T-cell (primary cell): Measurements from ENCODE around the gene TSC22D3. TPM values are rescaled to one million over a fixed set of nuclear protein-coding genes. Genes with fewer than 3 reads are reported as not detected.
A peak's percentile ranks its signal among the peaks of the same experiment; 100 is the strongest.
"Not testable (repeated sequence)": the region's sequence is repeated elsewhere in the genome, so short reads cannot be mapped to it uniquely, and the experiment has no call there.

Source experiments
- ATAC-seq, 4 experiments: fragments of 200-7000 bp in 3 of 4; fragments of 150-1000 bp in 1 of 4; cut with Tn5 transposase; replicated peaks in 1 of 4; 1 replicate in 3 of 4; 2 replicates in 1 of 4; pipeline ENCODE4 v1.10.0; 2021; ENCODE audit warnings: moderate library complexity in 3 of 4, mild to moderate bottlenecking in 2 of 4, moderate number of reproducible peaks in 1 of 4
- CTCF ChIA-PET, 2 donors: fragments of 300-600 bp; sonication (Branson Sonifier 250); formaldehyde crosslinking; loops; one replicate each; lab custom pipeline; 2022; ENCODE audit warnings: antibody characterized with exemption in 2 of 2; lab: Charles Lee
- POLR2A ChIA-PET, 2 donors: fragments of 300-600 bp; sonication (Branson Sonifier 250); formaldehyde crosslinking; loops; one replicate each; lab custom pipeline; 2022; ENCODE audit warnings: antibody characterized with exemption in 2 of 2; lab: Charles Lee
- DNase-seq, 35 experiments: peaks; one replicate each; pipeline versions ENCODE4 v3.0.0 to v3.0.0-alpha.2; 2013 to 2023
- H3K27ac ChIP-seq: one replicate; pipeline ENCODE4 v1.5.1; 2013; ENCODE audit warnings: low read length
- H3K27me3 ChIP-seq, 2 experiments: replicated peaks in 1 of 2; 1 replicate in 1 of 2; 2 replicates in 1 of 2; pipeline versions ENCODE4 v1.6.1 to v1.7.0; 2013; ENCODE audit warnings: low read length in 1 of 2, mixed read lengths in 1 of 2; ENCODE audit not compliant: control insufficient read depth in 2 of 2, insufficient read depth in 2 of 2; ENCODE audit errors: extremely low read depth in 1 of 2
- H3K36me3 ChIP-seq, 2 donors: 1 replicate in 1 of 2; 2 replicates in 1 of 2; pipeline versions ENCODE4 v1.6.1 to v1.7.0; 2013; ENCODE audit warnings: low read length in 1 of 2; ENCODE audit not compliant: control insufficient read depth in 2 of 2, insufficient read depth in 1 of 2; ENCODE audit errors: extremely low read depth in 1 of 2
- H3K4me1 ChIP-seq, 2 experiments: 1 replicate in 1 of 2; 2 replicates in 1 of 2; pipeline versions ENCODE4 v1.6.1 to v1.7.0; 2013; ENCODE audit warnings: low read length in 2 of 2, mixed read lengths in 1 of 2; ENCODE audit not compliant: insufficient read depth in 2 of 2, control insufficient read depth in 1 of 2; ENCODE audit errors: extremely low read depth in 1 of 2
- H3K4me3 ChIP-seq, 2 donors: 1 replicate in 1 of 2; 2 replicates in 1 of 2; pipeline versions ENCODE4 v1.5.1 to v1.7.0; 2013; ENCODE audit warnings: mild to moderate bottlenecking in 2 of 2, low read length in 1 of 2, moderate library complexity in 1 of 2; ENCODE audit not compliant: control insufficient read depth in 1 of 2; ENCODE audit errors: extremely low read depth in 1 of 2
- H3K9me3 ChIP-seq: 2 replicates; pipeline ENCODE4 v1.7.0; 2013
- H3K27ac Mint-ChIP-seq, 2 donors: one replicate each; pipeline ENCODE4 v1.8.0; 2020 to 2021; ENCODE audit warnings: mild to moderate bottlenecking in 2 of 2, mixed read lengths in 2 of 2
- H3K27me3 Mint-ChIP-seq, 2 donors: one replicate each; pipeline ENCODE4 v1.8.0; 2021 to 2022; ENCODE audit warnings: mixed read lengths in 2 of 2
- H3K36me3 Mint-ChIP-seq: one replicate; pipeline ENCODE4 v1.8.0; 2021; ENCODE audit warnings: mixed read lengths
- H3K4me1 Mint-ChIP-seq, 3 donors: one replicate each; pipeline ENCODE4 v1.8.0; 2020 to 2022; ENCODE audit warnings: mixed read lengths in 3 of 3, mild to moderate bottlenecking in 1 of 3
- H3K4me3 Mint-ChIP-seq, 3 donors: one replicate each; pipeline ENCODE4 v1.8.0; 2020 to 2022; ENCODE audit warnings: mild to moderate bottlenecking in 3 of 3, mixed read lengths in 3 of 3, moderate library complexity in 3 of 3
- H3K9me3 Mint-ChIP-seq, 3 donors: one replicate each; pipeline ENCODE4 v1.8.0; 2020 to 2022; ENCODE audit warnings: mixed read lengths in 3 of 3
- WGBS: methylation state at CpG from one replicate; pipeline ENCODE4 v1.1.5; 2013; ENCODE audit warnings: missing lambda C conversion rate; ENCODE audit not compliant: insufficient coverage; 5-methylcytosine and 5-hydroxymethylcytosine counted together
- total RNA-seq, 35 experiments: library from RNA in 6 of 35; stranded (reverse) in 6 of 35; fragments of 120-200 nt in 1 of 35; gene quantifications; one replicate each; pipeline versions ENCODE4 v1.2.1 to v1.2.4 and lab custom pipeline; 2013 to 2026

Gene TSC22D3
- total RNA-seq (1,000 to 10,000 TPM in 2 of 5 donors, 100 to 1,000 TPM in 3; 202 to 2,593 (median 248) TPM), total RNA-seq (lab: John Stamatoyannopoulos, UW) (13.4 to 4,405 (median 280) reads per million in 29 experiments)
- total RNA-seq (2013): 913 TPM

GRCh38 chrX:107775734-107776511 lies at the start of gene TSC22D3:
Gene TSC22D3, minus strand, starts transcription at chrX:107775787. Its CDS starts 368 bp downstream, at chrX:107775419.
- peak within 1 kb of the TSS; percentile 84 to 90 (median 87) for H3K4me3 Mint-ChIP-seq
- H3K4me1 Mint-ChIP-seq: peaks cover 14 to 22% (median 16%) of the 10 kb centered on the region in 3 donors
- no peaks in the 10 kb centered on the region for H3K36me3 ChIP-seq
- H3K4me3 ChIP-seq: peak within 1 kb of the TSS; percentile 69 to 73
- H3K4me1 ChIP-seq: peaks cover 2 to 22% of the 10 kb centered on the region in 2 experiments
- ChIA-PET CTCF (interaction anchor here (0.5 to 4.5 kb wide), 16 partner anchors 16 to 147 kb away, joined by 3 to 48 read pairs (median 7); partner anchors contain the start of gene PRPS1 (in 1 of the 2)), POLR2A (interaction anchor here (0.5 to 3.3 kb wide), 14 partner anchors 9 to 853 kb away, joined by 3 to 29 read pairs (median 5); partner anchors contain the start of genes MID2 (in 1 of the 2), PRPS1 (in 1 of the 2) and RBM41 (in 1 of the 2))
- H3K27ac Mint-ChIP-seq: peak within 1 kb of the TSS; percentile 80 to 85
- no peaks in the 10 kb centered on the region for H3K9me3 Mint-ChIP-seq
- no peaks in the 10 kb centered on the region for H3K9me3 ChIP-seq
- peaks cover 0 to 12% of the 10 kb centered on the region in 2 donors for H3K27me3 Mint-ChIP-seq
- H3K27me3 ChIP-seq: peaks cover 2 to 7% of the 10 kb centered on the region in 2 experiments
- ATAC-seq (peak; percentile 68 to 79 (median 75)), DNase-seq (peak; percentile 14 to 73 (median 50))
- WGBS: under 1% methylated on average over 24 of the region's 59 CpGs
- H3K36me3 Mint-ChIP-seq: no peaks in the 10 kb centered on the region
- H3K27ac ChIP-seq: peak within 1 kb of the TSS; percentile 47

GRCh38 chrX:107823456-107823855 lies 47.9 kb upstream of the TSC22D3 start:
- Histone ChIP-seq H3K9me3 (no peaks in the 10 kb centered on the region), H3K4me3 (no peak overlapping the region), H3K27me3 (peaks cover 2% of the 10 kb centered on the region in 2 experiments), H3K36me3 (no peaks in the 10 kb centered on the region), H3K27ac (no peak overlapping the region), H3K4me1 (peaks cover 0 to 10% of the 10 kb centered on the region in 2 experiments)
- DNase-seq (no peak), ATAC-seq (no peak)
- ChIA-PET POLR2A (no interaction called here), CTCF (interaction anchor here in 1 of 2 donors (0.5 kb wide), 1 partner anchor 285 kb away, joined by 3 read pairs; no protein-coding TSS in a partner anchor)
- Mint-ChIP-seq H3K4me1 (peaks cover 27 to 37% (median 30%) of the 10 kb centered on the region in 3 donors), H3K4me3 (no peak overlapping the region), H3K27ac (no peak overlapping the region), H3K27me3 (peaks cover 0 to 28% of the 10 kb centered on the region in 2 donors), H3K36me3 (no peaks in the 10 kb centered on the region), H3K9me3 (no peaks in the 10 kb centered on the region)
- no CpG with 5 or more reads among the region's 1 CpG for WGBS

- Histone ChIP-seq H3K9me3 (no peaks in the 10 kb centered on the region), H3K4me1 (peaks cover 0 to 10% of the 10 kb centered on the region in 2 experiments), H3K36me3 (no peaks in the 10 kb centered on the region), H3K27me3 (peaks cover 2% of the 10 kb centered on the region in 2 experiments), H3K4me3 (no peak overlapping the region), H3K27ac (no peak overlapping the region)
- WGBS: no CpG with 5 or more reads among the region's 2 CpGs
- peaks cover 0 to 26% of the 10 kb centered on the region in 2 donors for H3K27me3 Mint-ChIP-seq
- H3K4me3 Mint-ChIP-seq: no peak overlapping the region
- ChIA-PET POLR2A (no interaction called here), CTCF (no interaction called here)
- H3K9me3 Mint-ChIP-seq: no peaks in the 10 kb centered on the region
- DNase-seq (no peak), ATAC-seq (no peak)
- peaks cover 26 to 33% (median 30%) of the 10 kb centered on the region in 3 donors for H3K4me1 Mint-ChIP-seq
- no peak overlapping the region for H3K27ac Mint-ChIP-seq
- no peaks in the 10 kb centered on the region for H3K36me3 Mint-ChIP-seq
These were observed 47.5 kb upstream of the TSC22D3 start for GRCh38 chrX:107823042-107823441.

GRCh38 chrX:107818900-107819521 lies 43.4 kb upstream of the TSC22D3 start:
- no peaks in the 10 kb centered on the region for H3K4me1 ChIP-seq
- Mint-ChIP-seq H3K9me3 (no peaks in the 10 kb centered on the region), H3K4me1 (peaks cover 4 to 6% (median 6%) of the 10 kb centered on the region in 3 donors), H3K36me3 (no peaks in the 10 kb centered on the region), H3K27me3 (peaks cover 0 to 9% of the 10 kb centered on the region in 2 donors), H3K4me3 (no peak overlapping the region), H3K27ac (no peak overlapping the region)
- H3K36me3 ChIP-seq: no peaks in the 10 kb centered on the region
- ChIA-PET CTCF (no interaction called here), POLR2A (no interaction called here)
- H3K9me3 ChIP-seq: no peaks in the 10 kb centered on the region
- H3K4me3 ChIP-seq: no peak overlapping the region
- peaks cover 0 to 2% of the 10 kb centered on the region in 2 experiments for H3K27me3 ChIP-seq
- ATAC-seq (no peak), DNase-seq (no peak)
- H3K27ac ChIP-seq: no peak overlapping the region

GRCh38 chrX:107810053-107810452 lies 34.5 kb upstream of the TSC22D3 start:
- H3K9me3 ChIP-seq, POLR2A ChIA-PET, H3K36me3 ChIP-seq, H3K4me1 Mint-ChIP-seq, DNase-seq, H3K36me3 Mint-ChIP-seq, CTCF ChIA-PET, H3K27ac ChIP-seq, H3K9me3 Mint-ChIP-seq, H3K4me3 ChIP-seq, H3K4me1 ChIP-seq, H3K27ac Mint-ChIP-seq, H3K4me3 Mint-ChIP-seq, H3K27me3 ChIP-seq, ATAC-seq: not testable (repeated sequence)
- no CpG with 5 or more reads among the region's 10 CpGs for WGBS
- peaks cover 3 to 51% of the 10 kb centered on the region in 2 donors for H3K27me3 Mint-ChIP-seq

- no peak for ATAC-seq
- Mint-ChIP-seq H3K27me3 (peaks cover 7 to 35% of the 10 kb centered on the region in 2 donors), H3K27ac (no peak overlapping the region), H3K36me3 (no peaks in the 10 kb centered on the region), H3K4me3 (no peak overlapping the region), H3K4me1 (no peaks in the 10 kb centered on the region), H3K9me3 (no peaks in the 10 kb centered on the region)
- H3K4me3 ChIP-seq: no peak overlapping the region
- H3K27me3 ChIP-seq: no peaks in the 10 kb centered on the region
- ChIA-PET CTCF (no interaction called here), POLR2A (no interaction called here)
- WGBS: 100% methylated on average over 1 of the region's 3 CpGs
- H3K27ac ChIP-seq: no peak overlapping the region
- no peak for DNase-seq
- no peaks in the 10 kb centered on the region for H3K4me1 ChIP-seq
- no peaks in the 10 kb centered on the region for H3K9me3 ChIP-seq
- no peaks in the 10 kb centered on the region for H3K36me3 ChIP-seq
These were observed 29.6 kb upstream of the TSC22D3 start for GRCh38 chrX:107805179-107805578.
